H1 (cell line): ENCODE results near the gene CNOT2. TPM values are rescaled to one million over a fixed set of nuclear protein-coding genes. Genes with fewer than 3 reads are reported as not detected.

Source experiments
- CBX5 ChIP-seq: fragments of 300-800, 300-1000 bp; sonication (generic); IDR thresholded peaks from 2 replicates; pipeline ENCODE4 v1.7.1; 2016; ENCODE audit warnings: antibody characterized with exemption, low read length, low read depth
- CHD7 ChIP-seq: fragments of 300-600 bp; sonication (generic); IDR thresholded peaks from 2 replicates; pipeline ENCODE4 v1.7.1; 2012; ENCODE audit warnings: low read length, moderate library complexity, mild to moderate bottlenecking, inconsistent platforms; ENCODE audit not compliant: insufficient replicate concordance
- EGR1 ChIP-seq: IDR thresholded peaks from 2 replicates; pipeline ENCODE4 v1.6.1; 2011; ENCODE audit warnings: low read depth, low read length, borderline replicate concordance
- FOSL1 ChIP-seq: IDR thresholded peaks from 2 replicates; pipeline ENCODE4 v1.6.1; 2011; ENCODE audit warnings: mild to moderate bottlenecking, low read depth, low read length, moderate library complexity; ENCODE audit not compliant: insufficient read depth
- KDM4A ChIP-seq: IDR thresholded peaks from one replicate; pipeline ENCODE4 v1.7.1; 2012; ENCODE audit warnings: low read depth, mild to moderate bottlenecking, moderate library complexity, low read length, inconsistent platforms; ENCODE audit not compliant: severe bottlenecking
- MAFK ChIP-seq: IDR thresholded peaks from 2 replicates; pipeline ENCODE4 v1.6.1; 2012; ENCODE audit warnings: low read depth, mild to moderate bottlenecking, improper control_type of control experiment, low read length
- RAD21 ChIP-seq, 2 experiments: IDR thresholded peaks in 1 of 2; conservative IDR thresholded peaks in 1 of 2; 2 replicates each; pipeline ENCODE4 v1.6.1; 2011; ENCODE audit warnings: low read depth in 2 of 2, low read length in 2 of 2, improper control_type of control experiment in 1 of 2, inconsistent platforms in 1 of 2, mild to moderate bottlenecking in 1 of 2, moderate library complexity in 1 of 2
- RBBP5 ChIP-seq: IDR thresholded peaks from 2 replicates; pipeline ENCODE4 v1.7.1; 2012; ENCODE audit warnings: low read depth, mild to moderate bottlenecking, inconsistent platforms, low read length, moderate library complexity, borderline replicate concordance
- RXRA ChIP-seq: IDR thresholded peaks from 2 replicates; pipeline ENCODE4 v1.6.1; 2011; ENCODE audit warnings: low read depth, mild to moderate bottlenecking, low read length, moderate library complexity; ENCODE audit not compliant: insufficient read depth
- SAP30 ChIP-seq: fragments of 300-600 bp; sonication (generic); IDR thresholded peaks from 2 replicates; pipeline ENCODE4 v1.7.1; 2012; ENCODE audit warnings: low read length, moderate library complexity, mild to moderate bottlenecking, inconsistent platforms; ENCODE audit not compliant: insufficient read depth, insufficient replicate concordance
- SP1 ChIP-seq: IDR thresholded peaks from 2 replicates; pipeline ENCODE4 v1.6.1; 2011; ENCODE audit warnings: low read depth, low read length
- SP2 ChIP-seq: IDR thresholded peaks from 2 replicates; pipeline ENCODE4 v1.6.1; 2012; ENCODE audit warnings: mild to moderate bottlenecking, low read length, inconsistent platforms
- polyA plus RNA-seq, 7 experiments: library from polyadenylated mRNA; depleted of rRNA in 3 of 7; stranded (reverse) in 5 of 7; unstranded in 2 of 7; fragments of >200 nt in 5 of 7; fragments of 200-250 nt in 2 of 7; gene quantifications; 1 replicate in 5 of 7; 2 replicates in 1 of 7; 4 replicates in 1 of 7; pipeline versions ENCODE4 v1.2.1 to v1.2.3, GENCODE V29; 2011 to 2013; ENCODE audit warnings: missing spikeins in 2 of 7, mixed read lengths in 2 of 7
- total RNA-seq: library from RNA; stranded (reverse); fragmentation: NEBNext Ultra II Directional; extraction: Animal tissue kit (Norgen Biotek cat#: 25700); gene quantifications from 2 replicates; pipeline ENCODE4 v1.2.1, GENCODE V29; 2021

CNOT2 gene
- total and polyA plus RNA-seq, 2 of the 8 experiments (the other 6 are each of a cell fraction or from before 2014, with no cell fraction given), result 61.2 to 64.8 TPM

- TF ChIP-seq CHD7 (no peak), RBBP5 (no peak), FOSL1 (no peak), KDM4A (no peak), CBX5 (no peak), RXRA (no peak), EGR1 (no peak), SAP30 (no peak), SP2 (no peak), RAD21 (IDR thresholded peaks at IDR 0.05 in 1 of 2, conservative IDR thresholded peaks at IDR 0.05 in 1 of 2; ENCODE audit: low read depth in 2 of 2, low read length in 2 of 2) (no peak), MAFK (no peak), SP1 (no peak)
Observed at GRCh38 chr12:70254225-70254624, 11.0 kb downstream of the CNOT2 start (continued).
